ENCODE data around the gene P2RX2.

P2RX2 gene

GRCh38 chr12:132582582-132583410, 35.8 kb upstream of the P2RX2 start:
- H3K4me3 ChIP-seq (ENCODE audit: low read depth, low read length) = no peak overlapping the region
- DNase-seq (ENCODE audit: low read depth, low spot score) = no peak
- in situ Hi-C loops (cut with HindIII; ENCODE audit: low sequenced_read_pairs) = no loop called here
- TF ChIP-seq CTCF (IDR thresholded peaks at IDR 0.05; ENCODE audit: low read depth, low read length) = no peak

- DNase-seq (ENCODE audit: low read depth, low spot score) = no peak
- in situ Hi-C loops (cut with HindIII; ENCODE audit: low sequenced_read_pairs) = no loop called here
- no peak overlapping the region for H3K4me3 ChIP-seq (ENCODE audit: low read depth, low read length)
- no peak for TF ChIP-seq CTCF (IDR thresholded peaks at IDR 0.05; ENCODE audit: low read depth, low read length)
Observed at GRCh38 chr12:132583411-132583710, 35.2 kb upstream of the P2RX2 start.

DNA sequence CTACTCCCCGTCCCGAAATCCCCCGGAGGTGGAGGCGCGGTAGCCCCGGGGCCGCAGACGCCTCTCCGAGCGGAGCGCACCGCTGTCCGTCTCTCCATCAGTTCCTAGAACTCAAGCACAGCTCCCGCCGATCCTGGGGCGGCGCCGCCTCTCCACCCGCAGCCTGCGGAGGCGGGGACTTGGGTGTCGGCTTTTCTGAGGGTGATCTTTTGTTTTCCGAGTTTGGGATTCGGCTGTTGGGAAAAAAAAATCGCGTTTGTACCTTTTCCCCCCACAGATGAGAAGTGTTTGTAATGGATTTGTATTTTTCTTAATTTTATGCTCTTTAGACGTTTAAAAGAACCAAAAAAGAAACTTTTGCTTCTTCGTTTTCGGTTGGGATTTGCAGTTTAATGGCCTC, 34.8 kb upstream of the P2RX2 start:
- in situ Hi-C loops (cut with HindIII; ENCODE audit: low sequenced_read_pairs) = no loop called here
- TF ChIP-seq CTCF (IDR thresholded peaks at IDR 0.05; ENCODE audit: low read depth, low read length) = no peak
- no peak overlapping the region for H3K4me3 ChIP-seq (ENCODE audit: low read depth, low read length)
- no peak for DNase-seq (ENCODE audit: low read depth, low spot score)

- in situ Hi-C loops (cut with HindIII; ENCODE audit: low sequenced_read_pairs) = no loop called here
- H3K4me3 ChIP-seq (ENCODE audit: low read depth, low read length) = no peak overlapping the region
- no peak for TF ChIP-seq CTCF (IDR thresholded peaks at IDR 0.05; ENCODE audit: low read depth, low read length)
- no peak for DNase-seq (ENCODE audit: low read depth, low spot score)
Observed at GRCh38 chr12:132584429-132584828, 34.1 kb upstream of the P2RX2 start.

- no peak for TF ChIP-seq CTCF (IDR thresholded peaks at IDR 0.05; ENCODE audit: low read depth, low read length)
- DNase-seq (ENCODE audit: low read depth, low spot score) = no peak
- in situ Hi-C loops (cut with HindIII; ENCODE audit: low sequenced_read_pairs) = no loop called here
Observed at GRCh38 chr12:132585177-132585576, 33.4 kb upstream of the P2RX2 start.

GRCh38 chr12:132586929-132587328, 31.6 kb upstream of the P2RX2 start:
- in situ Hi-C loops (cut with HindIII; ENCODE audit: low sequenced_read_pairs) = no loop called here
- DNase-seq (ENCODE audit: low read depth, low spot score) = no peak
- no peak overlapping the region for H3K4me3 ChIP-seq (ENCODE audit: low read depth, low read length)
- TF ChIP-seq CTCF (IDR thresholded peaks at IDR 0.05; ENCODE audit: low read depth, low read length) = no peak

More at GRCh38 chr12:132585177-132585576, 33.4 kb upstream of the P2RX2 start:
- H3K4me3 ChIP-seq (ENCODE audit: low read depth, low read length) = no peak overlapping the region
